Measurements from ENCODE around the gene NEUROD2. TPM values are rescaled to one million over a fixed set of nuclear protein-coding genes. Genes with fewer than 3 reads are reported as not detected.

Gene NEUROD2
- total and polyA plus RNA-seq, 2 donors (not counting 3 experiments of a cell fraction or from before 2014, with no cell fraction given): not detected

DNA sequence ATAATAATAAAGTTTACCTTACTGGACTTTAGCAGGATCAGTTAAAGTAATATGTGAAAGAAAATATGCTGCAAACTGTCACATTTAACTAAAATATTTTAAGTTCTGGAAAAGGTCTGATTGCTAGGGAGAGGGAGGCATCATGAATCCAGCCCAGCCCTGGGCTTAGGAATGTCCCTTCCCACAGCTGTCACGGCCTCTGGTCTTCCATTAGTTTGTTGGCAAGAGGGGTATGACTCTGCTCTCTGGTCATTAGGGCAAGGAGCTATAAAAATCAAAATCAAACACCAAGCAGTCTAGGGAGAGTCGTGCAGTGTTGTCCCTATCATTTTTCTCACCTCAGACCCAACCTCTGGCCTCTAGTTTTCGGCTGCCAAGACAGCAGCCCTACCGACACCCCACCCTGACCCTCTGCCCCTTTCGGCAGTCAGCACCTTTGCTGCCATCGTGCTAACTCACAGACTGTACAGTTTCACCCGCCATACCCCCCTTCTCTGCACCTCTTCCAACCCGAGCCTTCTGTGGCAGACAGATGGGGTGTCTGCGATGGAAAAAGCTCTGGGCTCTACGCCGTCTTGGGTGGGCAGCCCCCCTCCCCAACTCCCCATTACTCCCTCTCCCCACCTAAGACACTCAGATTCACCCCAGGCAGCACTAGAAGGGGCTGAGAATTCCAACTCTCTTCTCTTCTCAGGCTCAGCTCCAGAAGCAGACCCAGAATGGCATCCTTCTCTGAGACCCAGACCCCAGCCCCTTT, 41.4 kb downstream of the NEUROD2 start:
- Histone ChIP-seq H3K9ac (replicated peaks; ENCODE audit: extremely low read depth, insufficient read depth, low read length) (no peak overlapping the region), H3K27me3 (ENCODE audit: control insufficient read depth in 2 of 2, insufficient read depth in 2 of 2, low read length in 2 of 2) (no peaks in the 10 kb centered on the region), H3K9me3 (replicated peaks; ENCODE audit: control insufficient read depth, insufficient read depth, low read length) (no peaks in the 10 kb centered on the region), H3K4me2 (ENCODE audit: insufficient read depth, low read length) (no peak overlapping the region), H3K9me1 (replicated peaks; ENCODE audit: control insufficient read depth, extremely low read depth, insufficient read depth, low read length) (no peaks in the 10 kb centered on the region), H3K4me1 (ENCODE audit: control insufficient read depth, extremely low read depth, insufficient read depth, low read length) (no peaks in the 10 kb centered on the region), H3K27ac (ENCODE audit: insufficient read depth, low read depth, low read length) (no peak overlapping the region), H3K4me3 (replicated peaks in 1 of 3; ENCODE audit: insufficient read depth in 1 of 3, low read depth in 1 of 3, low read length in 3 of 3) (no peak overlapping the region), H4K20me1 (replicated peaks; ENCODE audit: control insufficient read depth, extremely low read depth, insufficient read depth, low read length) (no peaks in the 10 kb centered on the region), H3K36me3 (ENCODE audit: control insufficient read depth in 2 of 2, extremely low read depth in 1 of 2, insufficient read depth in 2 of 2, low read length in 2 of 2) (peaks cover 0 to 27% of the 10 kb centered on the region in 2 experiments), H2AFZ (ENCODE audit: low read depth, low read length) (no peak overlapping the region), H3K79me2 (ENCODE audit: control insufficient read depth, insufficient read depth, low read length) (no peaks in the 10 kb centered on the region)
- POLR2A ChIA-PET: no interaction called here
- DNase-seq (ENCODE audit: low read depth, low spot score) (no peak), FAIRE-seq (no peak)
- TF ChIP-seq, protein P1, sequence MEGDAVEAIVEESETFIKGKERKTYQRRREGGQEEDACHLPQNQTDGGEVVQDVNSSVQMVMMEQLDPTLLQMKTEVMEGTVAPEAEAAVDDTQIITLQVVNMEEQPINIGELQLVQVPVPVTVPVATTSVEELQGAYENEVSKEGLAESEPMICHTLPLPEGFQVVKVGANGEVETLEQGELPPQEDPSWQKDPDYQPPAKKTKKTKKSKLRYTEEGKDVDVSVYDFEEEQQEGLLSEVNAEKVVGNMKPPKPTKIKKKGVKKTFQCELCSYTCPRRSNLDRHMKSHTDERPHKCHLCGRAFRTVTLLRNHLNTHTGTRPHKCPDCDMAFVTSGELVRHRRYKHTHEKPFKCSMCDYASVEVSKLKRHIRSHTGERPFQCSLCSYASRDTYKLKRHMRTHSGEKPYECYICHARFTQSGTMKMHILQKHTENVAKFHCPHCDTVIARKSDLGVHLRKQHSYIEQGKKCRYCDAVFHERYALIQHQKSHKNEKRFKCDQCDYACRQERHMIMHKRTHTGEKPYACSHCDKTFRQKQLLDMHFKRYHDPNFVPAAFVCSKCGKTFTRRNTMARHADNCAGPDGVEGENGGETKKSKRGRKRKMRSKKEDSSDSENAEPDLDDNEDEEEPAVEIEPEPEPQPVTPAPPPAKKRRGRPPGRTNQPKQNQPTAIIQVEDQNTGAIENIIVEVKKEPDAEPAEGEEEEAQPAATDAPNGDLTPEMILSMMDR (IDR thresholded peaks at IDR 0.05; ENCODE audit: extremely low read depth in 1 of 2, insufficient read depth in 1 of 2, low read depth in 1 of 2, low read length in 2 of 2): no peak
- TF ChIP-seq POLR2AphosphoS5 (IDR thresholded peaks at IDR 0.05; ENCODE audit: insufficient read depth, low read depth, low read length) (no peak), EZH2 (IDR thresholded peaks at IDR 0.05; ENCODE audit: borderline replicate concordance, low read depth, low read length, severe bottlenecking) (no peak), GATA2 (IDR thresholded peaks at IDR 0.05; ENCODE audit: insufficient read depth, insufficient read length, low read depth, low read length) (no peak), POLR2A (IDR thresholded peaks at IDR 0.05; ENCODE audit: low read depth, low read length) (no peak)
- intact Hi-C loops (cut with micrococcal nuclease): no loop called here
- BruUV-seq (replicated peaks): no TSS peak
- dilution Hi-C loops (cut with MboI; ENCODE audit: extremely low pct_ligation_motif_present, low sequenced_read_pairs): no loop called here
- CTCF ChIA-PET: interaction anchor here (1.2 to 2.5 kb wide), 4 partner anchors 10 to 55 kb away, joined by 3 to 16 read pairs (median 10); no protein-coding TSS in a partner anchor

Measured in endothelial cell of umbilical vein (primary cell).